ENCODE results near the gene HOXC10. TPM values are rescaled to one million over a fixed set of nuclear protein-coding genes. Genes with fewer than 3 reads are reported as not detected.

HOXC10 gene
- total and polyA plus RNA-seq, 4 experiments from 2014 or later: not detected

- H3K36me3 ChIP-seq (ENCODE audit: insufficient read depth, low read length): no peaks in the 10 kb centered on the region
- ChIA-PET CTCF (ENCODE audit: partially characterized antibody) (no interaction called here), POLR2A (ENCODE audit: partially characterized antibody) (no interaction called here)
- no peak overlapping the region for H3K4me3 ChIP-seq (ENCODE audit: low read length in 2 of 2)
- H3K4me1 ChIP-seq (ENCODE audit: insufficient read depth, low read length): peaks cover 37% of the 10 kb centered on the region
- Mint-ChIP-seq H3K27ac (peak overlapping the region in 4 of 7 donors; percentile 43 to 86 (median 66)), H3K9me3 (peaks cover 0 to 11% (median 1%) of the 10 kb centered on the region in 8 donors), H3K36me3 (no peaks in the 10 kb centered on the region), H3K27me3 (peaks cover 77 to 86% of the 10 kb centered on the region in 2 donors), H3K4me1 (peaks cover 20 to 71% (median 32%) of the 10 kb centered on the region in 4 donors), H3K4me3 (peak overlapping the region; percentile 68 to 89 (median 80))
- no peaks in the 10 kb centered on the region for H3K9me3 ChIP-seq (ENCODE audit: control insufficient read depth in 1 of 2, low read length in 2 of 2)
- H3K27ac ChIP-seq (ENCODE audit: low read depth, low read length): no peak overlapping the region
- peaks cover 93% of the 10 kb centered on the region for H3K27me3 ChIP-seq (ENCODE audit: insufficient read depth, low read length)
- intact Hi-C loops (cut with micrococcal nuclease): loop anchor here (10.0 kb wide), 1 partner anchor 360 kb away; no protein-coding TSS in a partner anchor
- no peak for DNase-seq
These were observed 9.5 kb downstream of the HOXC10 start for GRCh38 chr12:53994264-53995001.

GRCh38 chr12:53995002-53995377 lies 10.0 kb downstream of the HOXC10 start:
- peak overlapping the region; percentile 29 to 64 for H3K4me3 ChIP-seq (ENCODE audit: low read length in 2 of 2)
- DNase-seq: no peak

GRCh38 chr12:53995378-53996239 lies 10.7 kb downstream of the HOXC10 start:
- H3K9me3 Mint-ChIP-seq: peaks cover 0 to 11% (median 1%) of the 10 kb centered on the region in 8 donors

More at GRCh38 chr12:53995002-53995377, 10.0 kb downstream of the HOXC10 start:
- peaks cover 77 to 84% of the 10 kb centered on the region in 2 donors for H3K27me3 Mint-ChIP-seq
- CTCF ChIA-PET (ENCODE audit: partially characterized antibody): no interaction called here
- peak overlapping the region; percentile 68 to 89 (median 80) for H3K4me3 Mint-ChIP-seq
- POLR2A ChIA-PET (ENCODE audit: partially characterized antibody): interaction anchor here (0.6 kb wide), 1 partner anchor 39 kb away, joined by 3 read pairs; no protein-coding TSS in a partner anchor
- intact Hi-C loops (cut with micrococcal nuclease): loop anchor here (10.0 kb wide), 1 partner anchor 360 kb away; no protein-coding TSS in a partner anchor
- peaks cover 37% of the 10 kb centered on the region for H3K4me1 ChIP-seq (ENCODE audit: insufficient read depth, low read length)
- peaks cover 15 to 71% (median 32%) of the 10 kb centered on the region in 4 donors for H3K4me1 Mint-ChIP-seq
- no peaks in the 10 kb centered on the region for H3K36me3 Mint-ChIP-seq
- peak overlapping the region in 3 of 7 donors; percentile 23 to 80 (median 77) for H3K27ac Mint-ChIP-seq
- no peak overlapping the region for H3K27ac ChIP-seq (ENCODE audit: low read depth, low read length)
- H3K36me3 ChIP-seq (ENCODE audit: insufficient read depth, low read length): no peaks in the 10 kb centered on the region
- peaks cover 0 to 11% (median 1%) of the 10 kb centered on the region in 8 donors for H3K9me3 Mint-ChIP-seq
- H3K9me3 ChIP-seq (ENCODE audit: control insufficient read depth in 1 of 2, low read length in 2 of 2): no peaks in the 10 kb centered on the region
- peaks cover 93% of the 10 kb centered on the region for H3K27me3 ChIP-seq (ENCODE audit: insufficient read depth, low read length)

GRCh38 chr12:53996240-53997203 lies 11.6 kb downstream of the HOXC10 start:
- Histone ChIP-seq H3K27ac (ENCODE audit: low read depth, low read length) (no peak overlapping the region), H3K4me3 (ENCODE audit: low read length in 2 of 2) (peak overlapping the region; percentile 29 to 64), H3K27me3 (ENCODE audit: insufficient read depth, low read length) (peaks cover 92% of the 10 kb centered on the region), H3K9me3 (ENCODE audit: control insufficient read depth in 1 of 2, low read length in 2 of 2) (no peaks in the 10 kb centered on the region), H3K4me1 (ENCODE audit: insufficient read depth, low read length) (peaks cover 42% of the 10 kb centered on the region), H3K36me3 (ENCODE audit: insufficient read depth, low read length) (no peaks in the 10 kb centered on the region)
- intact Hi-C loops (cut with micrococcal nuclease): loop anchor here (10.0 kb wide), 1 partner anchor 358 kb away; no protein-coding TSS in a partner anchor
- no peaks in the 10 kb centered on the region for H3K36me3 Mint-ChIP-seq
- peak overlapping the region; percentile 71 to 89 (median 82) for H3K4me3 Mint-ChIP-seq
- peaks cover 0 to 11% (median 1%) of the 10 kb centered on the region in 8 donors for H3K9me3 Mint-ChIP-seq
- peak overlapping the region in 1 of 7 donors; percentile 80 for H3K27ac Mint-ChIP-seq
- DNase-seq: no peak
- CTCF ChIA-PET (ENCODE audit: partially characterized antibody): interaction anchor here (1.7 to 2.0 kb wide), 2 partner anchors 196 to 205 kb away, joined by 4 to 7 read pairs; no protein-coding TSS in a partner anchor
- peaks cover 10 to 67% (median 29%) of the 10 kb centered on the region in 4 donors for H3K4me1 Mint-ChIP-seq
- POLR2A ChIA-PET (ENCODE audit: partially characterized antibody): interaction anchor here (0.9 kb wide), 1 partner anchor 9 kb away, joined by 5 read pairs; no protein-coding TSS in a partner anchor
- peaks cover 72 to 84% of the 10 kb centered on the region in 2 donors for H3K27me3 Mint-ChIP-seq

More at GRCh38 chr12:53995378-53996239, 10.7 kb downstream of the HOXC10 start:
- no peaks in the 10 kb centered on the region for H3K9me3 ChIP-seq (ENCODE audit: control insufficient read depth in 1 of 2, low read length in 2 of 2)
- CTCF ChIA-PET (ENCODE audit: partially characterized antibody): no interaction called here
- no peak for DNase-seq
- Mint-ChIP-seq H3K36me3 (no peaks in the 10 kb centered on the region), H3K4me1 (peaks cover 10 to 67% (median 29%) of the 10 kb centered on the region in 4 donors), H3K27ac (peak overlapping the region in 4 of 7 donors; percentile 48 to 80 (median 72)), H3K27me3 (peaks cover 74 to 83% of the 10 kb centered on the region in 2 donors), H3K4me3 (peak overlapping the region; percentile 71 to 89 (median 82))
- POLR2A ChIA-PET (ENCODE audit: partially characterized antibody): interaction anchor here (0.6 kb wide), 1 partner anchor 39 kb away, joined by 3 read pairs; no protein-coding TSS in a partner anchor
- H3K4me1 ChIP-seq (ENCODE audit: insufficient read depth, low read length): peaks cover 42% of the 10 kb centered on the region
- H3K36me3 ChIP-seq (ENCODE audit: insufficient read depth, low read length): no peaks in the 10 kb centered on the region
- intact Hi-C loops (cut with micrococcal nuclease): loop anchor here (10.0 kb wide), 1 partner anchor 359 kb away; no protein-coding TSS in a partner anchor
- peaks cover 92% of the 10 kb centered on the region for H3K27me3 ChIP-seq (ENCODE audit: insufficient read depth, low read length)
- peak overlapping the region; percentile 29 to 64 for H3K4me3 ChIP-seq (ENCODE audit: low read length in 2 of 2)
- H3K27ac ChIP-seq (ENCODE audit: low read depth, low read length): no peak overlapping the region

GRCh38 chr12:53997204-53998109 lies 12.5 kb downstream of the HOXC10 start:
- Histone ChIP-seq H3K27me3 (ENCODE audit: insufficient read depth, low read length) (peaks cover 92% of the 10 kb centered on the region), H3K9me3 (ENCODE audit: control insufficient read depth in 1 of 2, low read length in 2 of 2) (no peaks in the 10 kb centered on the region), H3K4me1 (ENCODE audit: insufficient read depth, low read length) (peaks cover 42% of the 10 kb centered on the region), H3K27ac (ENCODE audit: low read depth, low read length) (no peak overlapping the region), H3K4me3 (ENCODE audit: low read length in 2 of 2) (no peak overlapping the region), H3K36me3 (ENCODE audit: insufficient read depth, low read length) (no peaks in the 10 kb centered on the region)
- intact Hi-C loops (cut with micrococcal nuclease): loop anchor here (10.0 kb wide), 1 partner anchor 357 kb away; no protein-coding TSS in a partner anchor
- H3K9me3 Mint-ChIP-seq: peaks cover 0 to 11% (median 1%) of the 10 kb centered on the region in 8 donors
- peaks cover 10 to 67% (median 29%) of the 10 kb centered on the region in 4 donors for H3K4me1 Mint-ChIP-seq
- POLR2A ChIA-PET (ENCODE audit: partially characterized antibody): no interaction called here
- H3K27me3 Mint-ChIP-seq: peaks cover 68 to 83% of the 10 kb centered on the region in 2 donors
- no peaks in the 10 kb centered on the region for H3K36me3 Mint-ChIP-seq
- peak overlapping the region in 5 of 8 donors; percentile 33 to 82 (median 65) for H3K4me3 Mint-ChIP-seq
- DNase-seq: no peak
- CTCF ChIA-PET (ENCODE audit: partially characterized antibody): interaction anchor here (1.2 to 5.3 kb wide), 4 partner anchors 193 to 209 kb away, joined by 3 to 26 read pairs (median 6); no protein-coding TSS in a partner anchor
- peak overlapping the region in 1 of 7 donors; percentile 78 for H3K27ac Mint-ChIP-seq

Data from CD4-positive, alpha-beta memory T cell (primary cell).